C1 segment of cervical spinal cord (tissue), 14 donors: ENCODE measurements around the gene USH1C.

Experiments used
- DNase-seq, 14 donors: peaks; one replicate each; lab custom pipeline; 2025; lab: John Stamatoyannopoulos, UW

USH1C gene

GRCh38 chr11:17505146-17505545 is 39.1 kb downstream of the USH1C start:
- DNase-seq, result no peak

DNA sequence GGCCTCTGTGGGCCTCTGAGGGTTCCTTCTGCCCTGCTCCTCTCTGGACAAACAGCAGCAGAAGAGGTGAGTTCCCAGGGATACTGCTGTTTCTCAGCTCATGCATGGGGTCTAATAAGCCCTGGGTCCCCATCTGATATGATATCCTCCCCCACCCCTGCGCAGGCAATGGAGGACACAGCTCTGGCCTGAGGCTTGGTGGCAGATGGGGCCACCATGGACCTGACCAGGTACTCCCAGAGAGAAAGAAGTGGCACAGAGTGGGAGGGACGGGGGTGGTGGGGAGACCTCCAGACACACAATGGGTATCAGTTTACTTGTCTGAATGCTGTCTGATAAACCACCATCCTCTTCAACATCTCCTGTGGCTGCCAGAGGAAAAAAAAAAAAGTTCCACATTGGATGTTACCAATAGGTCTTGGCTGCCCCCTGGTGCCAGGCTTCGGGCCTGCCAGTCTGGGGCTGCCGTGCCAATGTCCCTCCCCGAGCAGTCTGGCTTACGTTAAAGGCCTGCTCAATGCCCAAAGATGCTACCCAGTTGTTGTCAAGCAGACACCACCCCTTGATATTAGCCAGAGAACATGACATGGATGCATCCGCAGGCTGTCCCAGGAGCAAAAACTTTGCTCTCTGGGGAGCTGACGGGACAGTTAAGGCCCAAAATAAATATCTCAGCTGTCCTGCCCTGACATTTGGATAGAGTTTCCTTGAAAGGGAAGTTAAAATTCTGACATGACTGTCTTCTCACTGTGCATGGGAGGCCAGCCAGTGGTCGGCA is 39.7 kb downstream of the USH1C start:
- DNase-seq, result peak in 12 of 14 donors; percentile 24 to 80 (median 53)

DNA sequence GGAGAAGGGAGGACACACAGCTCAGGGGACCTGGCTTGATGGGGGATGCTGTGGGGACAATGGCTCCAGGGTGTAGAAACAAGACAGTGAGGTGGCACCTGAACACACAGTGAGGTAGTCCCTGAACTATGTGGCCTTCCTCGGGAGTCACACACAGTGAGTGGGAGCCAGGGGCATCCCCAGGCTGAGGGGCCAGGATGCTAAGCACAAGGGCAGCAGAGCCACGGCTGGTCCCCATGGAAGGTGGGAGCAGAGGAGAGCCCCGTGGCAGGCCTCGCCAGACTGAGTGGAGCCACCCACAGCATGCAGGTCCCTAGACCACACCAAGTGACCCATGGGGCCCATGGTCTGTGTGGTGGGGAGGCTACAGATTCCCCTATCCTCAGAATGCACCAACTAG is 41.6 kb downstream of the USH1C start:
- DNase-seq, result no peak

DNA sequence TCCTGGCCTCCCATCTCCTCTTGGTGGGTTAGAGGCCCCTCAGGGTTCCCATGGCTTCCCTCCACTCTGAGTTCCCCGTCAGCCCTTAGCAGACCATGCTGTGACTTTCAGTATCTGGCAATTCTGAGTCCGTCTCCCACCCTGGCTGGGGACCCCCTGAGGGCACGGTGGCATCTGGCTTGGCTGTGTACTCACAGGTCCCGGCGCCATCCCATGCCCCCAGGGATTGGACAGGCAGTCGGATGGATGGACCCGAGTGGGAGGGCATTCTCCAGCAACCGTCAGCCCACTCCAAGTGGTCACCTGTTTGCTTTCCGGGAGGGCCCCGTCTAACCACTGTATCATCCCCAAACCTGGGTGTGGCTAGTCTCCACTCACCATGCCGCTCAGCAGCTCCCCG is 43.5 kb downstream of the USH1C start:
- no peak for DNase-seq

GRCh38 chr11:17498475-17498874 is 45.7 kb downstream of the USH1C start:
- DNase-seq, result peak in 1 of 14 donors; percentile 78

GRCh38 chr11:17498058-17498457 is 46.2 kb downstream of the USH1C start:
- peak in 1 of 14 donors; percentile 75 for DNase-seq

GRCh38 chr11:17496406-17496805 is 47.8 kb downstream of the USH1C start:
- no peak for DNase-seq

DNA sequence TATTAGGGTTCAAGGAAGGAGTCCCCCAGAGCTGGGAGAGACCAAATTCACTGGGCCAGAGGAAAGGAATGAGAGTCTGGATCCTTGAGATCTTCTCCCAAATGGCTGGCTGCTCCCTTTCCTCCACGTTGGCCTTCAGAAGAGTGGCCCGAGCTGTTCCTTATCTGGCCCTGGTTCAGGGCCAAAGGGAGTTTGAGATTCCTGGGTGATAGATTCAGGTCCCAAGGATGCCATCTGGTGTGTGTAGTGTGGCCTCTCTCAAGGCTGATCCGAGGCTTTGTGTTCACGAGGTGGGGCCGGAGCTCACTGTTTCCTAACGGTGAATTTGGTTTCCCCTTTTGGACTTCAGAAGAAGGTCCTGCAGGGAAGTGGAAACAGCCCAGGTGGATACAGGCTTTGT is 50.2 kb downstream of the USH1C start:
- peak in 1 of 14 donors; percentile 43 for DNase-seq

- no peak for DNase-seq
Observed at GRCh38 chr11:17490938-17491337, 53.3 kb downstream of the USH1C start.

- no peak for DNase-seq
Observed at GRCh38 chr11:17490232-17490631, 54.0 kb downstream of the USH1C start.

GRCh38 chr11:17489751-17490150 is 54.5 kb downstream of the USH1C start:
- peak in 1 of 14 donors; percentile 53 for DNase-seq

- DNase-seq, result no peak
Observed at GRCh38 chr11:17488563-17488962, 55.7 kb downstream of the USH1C start.

GRCh38 chr11:17486646-17487045 is 57.6 kb downstream of the USH1C start:
- no peak for DNase-seq

- no peak for DNase-seq
Observed at GRCh38 chr11:17483505-17483904, 60.7 kb downstream of the USH1C start.

DNA sequence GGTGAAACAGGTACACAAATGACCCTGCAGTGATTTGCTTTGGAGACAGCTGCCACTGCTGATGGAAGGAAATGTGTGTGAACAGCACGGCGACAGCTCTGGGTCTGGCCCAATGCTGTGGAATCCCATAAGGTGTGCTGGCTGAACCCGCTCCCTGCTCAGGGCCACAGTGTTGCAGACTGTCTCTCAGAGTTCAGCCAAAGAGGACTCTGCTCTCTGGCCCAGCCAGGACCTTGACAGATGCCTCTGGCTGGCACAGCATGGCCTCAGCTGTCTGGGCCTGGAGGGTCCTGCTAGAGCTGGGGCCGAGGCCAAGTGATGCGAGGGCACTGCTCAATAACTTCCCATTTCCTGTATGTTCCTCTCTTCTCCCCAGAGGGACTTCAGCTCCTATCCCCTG is 62.3 kb downstream of the USH1C start:
- no peak for DNase-seq

GRCh38 chr11:17479284-17480214 is 64.7 kb downstream of the USH1C start:
- DNase-seq, result peak in 11 of 14 donors; percentile 12 to 87 (median 36)

DNA sequence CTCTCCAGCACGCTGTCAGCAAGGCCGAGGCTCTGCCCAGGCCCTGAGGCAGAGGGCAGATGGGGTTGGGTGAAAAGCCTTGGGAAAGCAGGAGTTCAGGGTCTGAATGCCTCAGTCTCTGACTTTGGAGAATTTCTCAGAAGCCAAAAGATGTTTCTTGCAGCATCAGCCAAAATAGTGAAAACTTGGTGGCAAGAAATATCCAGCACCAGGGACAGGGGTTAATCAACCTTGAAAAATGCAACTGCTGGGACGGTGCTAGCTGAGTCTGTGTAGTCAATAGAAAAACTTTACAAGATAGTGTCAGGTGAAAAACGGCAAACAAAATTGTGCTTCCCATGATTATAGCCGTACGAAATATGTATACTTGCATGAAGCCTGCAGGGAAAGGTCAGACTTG is 66.1 kb downstream of the USH1C start:
- DNase-seq, result no peak

- DNase-seq, result no peak
Observed at GRCh38 chr11:17477361-17477760, 66.9 kb downstream of the USH1C start.

DNA sequence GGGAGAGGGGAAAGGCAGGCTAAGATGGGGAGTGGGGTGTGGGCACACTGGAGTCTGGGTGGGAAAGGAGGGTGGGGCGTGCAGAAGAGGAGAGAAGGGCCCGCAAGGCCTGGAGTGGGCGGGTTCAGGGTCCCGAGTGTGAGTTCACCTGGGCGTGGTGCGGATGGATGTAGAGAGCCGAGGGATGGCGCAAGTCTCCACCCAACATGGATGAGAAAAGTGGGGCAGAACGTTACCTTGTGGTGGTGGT is 67.2 kb downstream of the USH1C start:
- peak in 1 of 14 donors; percentile 42 for DNase-seq

GRCh38 chr11:17476317-17477083 is 67.7 kb downstream of the USH1C start, which contains the start of gene ABCC8:
ABCC8 (minus strand) TSS chr11:17476845; CDS start chr11:17476776, 69 bp downstream.
- DNase-seq, result peak in 2 of 14 donors; percentile 30 to 60

- peak in 1 of 14 donors; percentile 50 for DNase-seq
Observed at GRCh38 chr11:17475666-17476316, 68.4 kb downstream of the USH1C start.
